Neural cell (in vitro differentiated cells): ENCODE results near the gene MRC1. TPM values are rescaled to one million over a fixed set of nuclear protein-coding genes. Genes with fewer than 3 reads are reported as not detected.

Experiments used
- H2AFZ ChIP-seq: fragments of 200-600, 300-800 bp; sonication (generic), shearing (Covaris generic); 2 replicates; pipeline ENCODE4 v1.6.0; 2014; ENCODE audit warnings: low read depth, mild to moderate bottlenecking, antibody characterized with exemption, low read length, moderate library complexity
- H3F3A ChIP-seq: fragments of 200-600 bp; shearing (Covaris generic); 2 replicates; pipeline ENCODE4 v1.6.1; 2016; ENCODE audit warnings: mild to moderate bottlenecking, moderate library complexity, mixed read lengths, antibody characterized with exemption, low read length; ENCODE audit not compliant: insufficient read depth, poor library complexity, severe bottlenecking
- H3K27ac ChIP-seq: fragments of 200-600, 300-800 bp; sonication (generic), shearing (Covaris generic); 2 replicates; pipeline ENCODE4 v1.5.1; 2014; ENCODE audit warnings: mild to moderate bottlenecking, low read length, moderate library complexity
- H3K27me3 ChIP-seq: fragments of 300-800, 200-600 bp; sonication (generic), shearing (Covaris generic); 2 replicates; pipeline ENCODE4 v1.6.0; 2014; ENCODE audit warnings: mild to moderate bottlenecking, low read depth, low read length, moderate library complexity; ENCODE audit not compliant: insufficient read depth
- H3K36me3 ChIP-seq: fragments of 300-800, 200-600 bp; sonication (generic), shearing (Covaris generic); 2 replicates; pipeline ENCODE4 v1.5.1; 2014; ENCODE audit warnings: mild to moderate bottlenecking, antibody characterized with exemption, low read length, moderate library complexity; ENCODE audit not compliant: insufficient read depth
- H3K4me2 ChIP-seq: fragments of 300-800, 200-600 bp; sonication (generic), shearing (Covaris generic); 2 replicates; pipeline ENCODE4 v1.6.0; 2014; ENCODE audit warnings: mild to moderate bottlenecking, low read length
- H3K4me3 ChIP-seq: fragments of 300-800, 200-600 bp; sonication (generic), shearing (Covaris generic); 2 replicates; pipeline ENCODE4 v1.5.1; 2014; ENCODE audit warnings: mild to moderate bottlenecking, low read length, moderate library complexity
- H3K79me2 ChIP-seq: fragments of 200-600 bp; shearing (Covaris generic); replicated peaks from 2 replicates; pipeline ENCODE4 v1.6.0; 2014; ENCODE audit warnings: mild to moderate bottlenecking, low read length, moderate library complexity; ENCODE audit not compliant: insufficient read depth
- H3K9ac ChIP-seq: fragments of 300-800, 200-600 bp; sonication (generic), shearing (Covaris generic); 2 replicates; pipeline ENCODE4 v1.6.1; 2016; ENCODE audit warnings: mild to moderate bottlenecking, low read length, mixed read lengths
- H3K9me2 ChIP-seq: fragments of 200-600 bp; shearing (Covaris generic); 2 replicates; pipeline ENCODE4 v1.6.1; 2016; ENCODE audit warnings: mild to moderate bottlenecking, low read length, mixed read lengths; ENCODE audit not compliant: insufficient read depth
- H3K9me3 ChIP-seq: fragments of 200-600, 300-800 bp; sonication (generic), shearing (Covaris generic); 2 replicates; pipeline ENCODE4 v1.6.1; 2016; ENCODE audit warnings: mild to moderate bottlenecking, mixed run types, low read length, moderate library complexity, mixed read lengths
- H4K20me1 ChIP-seq: fragments of 200-600 bp; shearing (Covaris generic); 2 replicates; pipeline ENCODE4 v1.6.1; 2016; ENCODE audit warnings: mild to moderate bottlenecking, mixed run types; ENCODE audit not compliant: insufficient read depth
- CTCF ChIP-seq: fragments of 450-650 bp; IDR thresholded peaks from 2 replicates; pipeline ENCODE4 v1.5.1; 2014; ENCODE audit warnings: antibody characterized with exemption, mild to moderate bottlenecking, moderate library complexity; ENCODE audit not compliant: poor library complexity, severe bottlenecking
- EP300 ChIP-seq: fragments of 450-650 bp; conservative IDR thresholded peaks from 2 replicates; pipeline ENCODE4 v1.6.1; 2014; ENCODE audit warnings: antibody characterized with exemption, mild to moderate bottlenecking, moderate library complexity; ENCODE audit not compliant: poor library complexity, severe bottlenecking
- EZH2 ChIP-seq: fragments of 200-600, 300-800 bp; shearing (Covaris generic), sonication (generic); IDR thresholded peaks from 2 replicates; pipeline ENCODE4 v1.6.1; 2014; ENCODE audit warnings: antibody characterized with exemption, low read length, borderline replicate concordance, mild to moderate bottlenecking; ENCODE audit not compliant: insufficient read depth, poor library complexity, severe bottlenecking
- MXI1 ChIP-seq: fragments of 450-650 bp; conservative IDR thresholded peaks from 2 replicates; pipeline ENCODE4 v1.6.1; 2014; ENCODE audit warnings: antibody characterized with exemption, mild to moderate bottlenecking; ENCODE audit not compliant: poor library complexity, severe bottlenecking
- POLR2AphosphoS5 ChIP-seq: IDR thresholded peaks from 2 replicates; pipeline ENCODE4 v1.6.1; 2012
- SMC3 ChIP-seq: fragments of 450-650 bp; conservative IDR thresholded peaks from 2 replicates; pipeline ENCODE4 v1.6.1; 2014; ENCODE audit warnings: antibody characterized with exemption, mild to moderate bottlenecking, moderate library complexity; ENCODE audit not compliant: poor library complexity
- TAF1 ChIP-seq: IDR thresholded peaks from 2 replicates; pipeline ENCODE4 v1.6.1; 2012; ENCODE audit warnings: low read depth
- polyA plus RNA-seq: library from polyadenylated mRNA; depleted of rRNA; stranded (reverse); fragments of >200 nt; gene quantifications from 2 replicates; pipeline ENCODE4 v1.2.3, GENCODE V29; 2014
- TF ChIP-seq, protein P1 (sequence below): IDR thresholded peaks from 2 replicates; pipeline ENCODE4 v1.6.1; 2012; ENCODE audit warnings: borderline replicate concordance

Gene MRC1
- polyA plus RNA-seq, 1 donor from 2014 or later = not detected

DNA sequence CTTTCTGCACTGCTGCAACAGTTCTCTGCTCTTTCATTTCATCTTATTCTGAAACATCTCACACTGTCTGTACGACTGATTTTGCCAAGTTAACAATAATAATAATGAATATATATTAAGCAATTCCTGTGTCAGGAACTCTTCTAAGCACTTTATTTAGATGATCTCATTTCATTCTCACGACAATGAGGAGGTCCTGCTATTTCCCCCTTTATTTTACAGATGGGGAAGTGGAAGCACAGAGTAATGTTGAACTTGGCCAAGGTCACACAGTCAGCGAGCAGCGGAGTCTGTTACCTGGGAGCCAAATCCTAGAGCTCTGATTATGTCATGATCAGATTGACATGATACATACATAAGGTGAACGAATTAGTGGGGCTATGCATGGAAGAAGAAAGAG lies 5.8 kb downstream of the MRC1 start:
- H3K9me2 ChIP-seq = no peaks in the 10 kb centered on the region
- H3K79me2 ChIP-seq = no peaks in the 10 kb centered on the region
- no peak overlapping the region for H3K4me3 ChIP-seq
- no peak overlapping the region for H3K4me2 ChIP-seq
- H3K36me3 ChIP-seq = no peaks in the 10 kb centered on the region
- no peaks in the 10 kb centered on the region for H3K9me3 ChIP-seq
- no peaks in the 10 kb centered on the region for H3K27me3 ChIP-seq
- no peak overlapping the region for H2AFZ ChIP-seq
- no peaks in the 10 kb centered on the region for H3F3A ChIP-seq
- TF ChIP-seq SMC3 = no peak
- H4K20me1 ChIP-seq = no peaks in the 10 kb centered on the region
- H3K27ac ChIP-seq = no peak overlapping the region
- H3K9ac ChIP-seq = no peak overlapping the region

GRCh38 chr10:17816199-17816598 lies 7.1 kb downstream of the MRC1 start:
- H3K4me2 ChIP-seq = no peak overlapping the region
- H2AFZ ChIP-seq = no peak overlapping the region
- H3K79me2 ChIP-seq = no peaks in the 10 kb centered on the region
- no peaks in the 10 kb centered on the region for H3K27me3 ChIP-seq
- no peaks in the 10 kb centered on the region for H3K36me3 ChIP-seq
- no peak overlapping the region for H3K27ac ChIP-seq
- H3K4me3 ChIP-seq = no peak overlapping the region
- TF ChIP-seq SMC3 (no peak), CTCF (no peak)
- H3K9ac ChIP-seq = no peak overlapping the region
- H3K9me3 ChIP-seq = no peaks in the 10 kb centered on the region
- H3F3A ChIP-seq = no peaks in the 10 kb centered on the region
- no peaks in the 10 kb centered on the region for H3K9me2 ChIP-seq
- no peaks in the 10 kb centered on the region for H4K20me1 ChIP-seq

DNA sequence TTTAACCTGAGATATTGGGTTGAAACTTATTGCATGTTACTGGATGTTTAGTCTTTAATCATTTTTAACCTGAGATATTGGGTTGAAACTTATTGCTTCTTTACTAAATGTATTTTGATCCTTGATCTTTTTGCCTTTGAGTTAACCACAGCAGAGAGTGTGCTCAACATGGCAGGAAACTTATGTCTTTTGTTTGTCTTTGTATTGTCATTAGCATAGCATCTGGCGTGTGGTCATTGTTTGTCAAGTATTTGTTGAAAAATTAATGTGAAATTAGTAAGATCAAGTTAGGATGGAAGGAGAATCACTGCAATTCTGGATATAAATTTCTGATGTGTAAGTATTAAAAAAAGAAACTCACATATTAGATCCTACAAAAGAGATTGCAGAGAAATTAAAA lies 8.2 kb downstream of the MRC1 start:
- H4K20me1 ChIP-seq = no peaks in the 10 kb centered on the region
- no peaks in the 10 kb centered on the region for H3K79me2 ChIP-seq
- no peak overlapping the region for H2AFZ ChIP-seq
- H3K9me3 ChIP-seq = no peaks in the 10 kb centered on the region
- H3K4me2 ChIP-seq = no peak overlapping the region
- no peaks in the 10 kb centered on the region for H3K36me3 ChIP-seq
- no peaks in the 10 kb centered on the region for H3F3A ChIP-seq
- H3K27me3 ChIP-seq = no peaks in the 10 kb centered on the region
- TF ChIP-seq EZH2 (no peak), EP300 (no peak), TAF1 (no peak), MXI1 (no peak), CTCF (no peak), SMC3 (no peak), POLR2AphosphoS5 (no peak)
- TF ChIP-seq, protein P1, sequence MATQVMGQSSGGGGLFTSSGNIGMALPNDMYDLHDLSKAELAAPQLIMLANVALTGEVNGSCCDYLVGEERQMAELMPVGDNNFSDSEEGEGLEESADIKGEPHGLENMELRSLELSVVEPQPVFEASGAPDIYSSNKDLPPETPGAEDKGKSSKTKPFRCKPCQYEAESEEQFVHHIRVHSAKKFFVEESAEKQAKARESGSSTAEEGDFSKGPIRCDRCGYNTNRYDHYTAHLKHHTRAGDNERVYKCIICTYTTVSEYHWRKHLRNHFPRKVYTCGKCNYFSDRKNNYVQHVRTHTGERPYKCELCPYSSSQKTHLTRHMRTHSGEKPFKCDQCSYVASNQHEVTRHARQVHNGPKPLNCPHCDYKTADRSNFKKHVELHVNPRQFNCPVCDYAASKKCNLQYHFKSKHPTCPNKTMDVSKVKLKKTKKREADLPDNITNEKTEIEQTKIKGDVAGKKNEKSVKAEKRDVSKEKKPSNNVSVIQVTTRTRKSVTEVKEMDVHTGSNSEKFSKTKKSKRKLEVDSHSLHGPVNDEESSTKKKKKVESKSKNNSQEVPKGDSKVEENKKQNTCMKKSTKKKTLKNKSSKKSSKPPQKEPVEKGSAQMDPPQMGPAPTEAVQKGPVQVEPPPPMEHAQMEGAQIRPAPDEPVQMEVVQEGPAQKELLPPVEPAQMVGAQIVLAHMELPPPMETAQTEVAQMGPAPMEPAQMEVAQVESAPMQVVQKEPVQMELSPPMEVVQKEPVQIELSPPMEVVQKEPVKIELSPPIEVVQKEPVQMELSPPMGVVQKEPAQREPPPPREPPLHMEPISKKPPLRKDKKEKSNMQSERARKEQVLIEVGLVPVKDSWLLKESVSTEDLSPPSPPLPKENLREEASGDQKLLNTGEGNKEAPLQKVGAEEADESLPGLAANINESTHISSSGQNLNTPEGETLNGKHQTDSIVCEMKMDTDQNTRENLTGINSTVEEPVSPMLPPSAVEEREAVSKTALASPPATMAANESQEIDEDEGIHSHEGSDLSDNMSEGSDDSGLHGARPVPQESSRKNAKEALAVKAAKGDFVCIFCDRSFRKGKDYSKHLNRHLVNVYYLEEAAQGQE = no peak
- H3K27ac ChIP-seq = no peak overlapping the region
- H3K9me2 ChIP-seq = no peaks in the 10 kb centered on the region
- no peak overlapping the region for H3K9ac ChIP-seq
- H3K4me3 ChIP-seq = no peak overlapping the region
